NCI-H1092 (cell line): Measurements from ENCODE around the gene NCKAP5.

ENCODE experiments used
- DNase-seq: peaks from one replicate; lab custom pipeline; 2025; lab: John Stamatoyannopoulos, UW

The NCKAP5 gene

GRCh38 chr2:132797071-132797470, 771.2 kb downstream of the NCKAP5 start:
- DNase-seq: no peak

GRCh38 chr2:132795220-132795619, 773.0 kb downstream of the NCKAP5 start:
- DNase-seq: no peak

- DNase-seq: no peak
Measured at GRCh38 chr2:132793532-132793931, 774.7 kb downstream of the NCKAP5 start.

- DNase-seq: no peak
Measured at GRCh38 chr2:132790207-132790785, 778.0 kb downstream of the NCKAP5 start.

GRCh38 chr2:132789066-132789465, 779.2 kb downstream of the NCKAP5 start:
- no peak for DNase-seq

GRCh38 chr2:132788310-132788838, 779.9 kb downstream of the NCKAP5 start:
- no peak for DNase-seq

GRCh38 chr2:132783883-132784282, 784.4 kb downstream of the NCKAP5 start:
- no peak for DNase-seq

GRCh38 chr2:132782176-132782783, 786.0 kb downstream of the NCKAP5 start:
- DNase-seq: no peak

GRCh38 chr2:132780651-132781050, 787.6 kb downstream of the NCKAP5 start:
- no peak for DNase-seq

GRCh38 chr2:132779206-132779721, 789.0 kb downstream of the NCKAP5 start:
- DNase-seq: no peak

GRCh38 chr2:132776287-132776686, 792.0 kb downstream of the NCKAP5 start:
- DNase-seq: no peak

GRCh38 chr2:132774189-132774588, 794.1 kb downstream of the NCKAP5 start:
- DNase-seq: no peak

- no peak for DNase-seq
Measured at GRCh38 chr2:132773331-132773730, 794.9 kb downstream of the NCKAP5 start.

- DNase-seq: no peak
Measured at GRCh38 chr2:132772340-132772739, 795.9 kb downstream of the NCKAP5 start.

- DNase-seq: no peak
Measured at GRCh38 chr2:132766573-132766972, 801.7 kb downstream of the NCKAP5 start.

GRCh38 chr2:132761437-132761836, 806.8 kb downstream of the NCKAP5 start:
- DNase-seq: no peak

- no peak for DNase-seq
Measured at GRCh38 chr2:132760971-132761370, 807.3 kb downstream of the NCKAP5 start.

GRCh38 chr2:132760405-132760804, 807.9 kb downstream of the NCKAP5 start:
- DNase-seq: no peak

GRCh38 chr2:132758995-132759394, 809.3 kb downstream of the NCKAP5 start:
- DNase-seq: no peak

GRCh38 chr2:132757676-132758075, 810.6 kb downstream of the NCKAP5 start:
- DNase-seq: no peak

- no peak for DNase-seq
Measured at GRCh38 chr2:132757002-132757589, 811.2 kb downstream of the NCKAP5 start.

- no peak for DNase-seq
Measured at GRCh38 chr2:132754867-132755472, 813.3 kb downstream of the NCKAP5 start.

- DNase-seq: no peak
Measured at GRCh38 chr2:132754392-132754791, 813.9 kb downstream of the NCKAP5 start.
